Cardiac muscle cell (in vitro differentiated cells and primary cell): ENCODE measurements around the gene PPP2R1A. TPM values are rescaled to one million over a fixed set of nuclear protein-coding genes. Genes with fewer than 3 reads are reported as not detected.

Experiments
- DNase-seq, 2 donors: peaks; one replicate each; pipeline versions ENCODE4 v3.0.0 to v3.0.0-alpha.2; 2010 to 2017; ENCODE audit warnings: low read depth in 1 of 2, low spot score in 1 of 2
- H3K27ac ChIP-seq: fragments of 200-600 bp; sonication (generic); 2 replicates; pipeline ENCODE4 v1.5.1; 2016
- H3K27me3 ChIP-seq: fragments of 200-600 bp; sonication (generic); 2 replicates; pipeline ENCODE4 v1.6.0; 2016; ENCODE audit warnings: control low read depth
- H3K36me3 ChIP-seq: fragments of 200-600 bp; sonication (generic); 2 replicates; pipeline ENCODE4 v1.5.1; 2016; ENCODE audit warnings: control low read depth
- H3K4me1 ChIP-seq: fragments of 200-600 bp; sonication (generic); 2 replicates; pipeline ENCODE4 v1.8.1; 2017; ENCODE audit warnings: low read depth, mild to moderate bottlenecking, mixed run types
- H3K4me3 ChIP-seq: fragments of 200-600 bp; sonication (generic); 2 replicates; pipeline ENCODE4 v1.5.1; 2016; ENCODE audit warnings: mild to moderate bottlenecking
- H3K9me3 ChIP-seq: fragments of 200-600 bp; sonication (generic); 2 replicates; pipeline ENCODE4 v1.5.1; 2017; ENCODE audit warnings: low read depth, mild to moderate bottlenecking, control low read depth
- polyA plus RNA-seq: library from polyadenylated mRNA; unstranded; fragments of >200 nt; fragmentation: Nextera tagmentation; extraction: Ambion mirVana; gene quantifications from 2 replicates; pipeline ENCODE4 v1.2.1, GENCODE V29; 2016
- total RNA-seq: library from RNA; depleted of rRNA; stranded (reverse); fragments of >200 nt; gene quantifications from 2 replicates; pipeline ENCODE4 v1.2.3, GENCODE V29; 2016
- TF ChIP-seq, protein P1 (sequence below): IDR thresholded peaks from 2 replicates; pipeline ENCODE4 v1.5.1; 2012; ENCODE audit warnings: low read depth, mild to moderate bottlenecking, low read length

The PPP2R1A gene
- total and polyA plus RNA-seq, 2 experiments from 2014 or later = 724 to 821 TPM

DNA sequence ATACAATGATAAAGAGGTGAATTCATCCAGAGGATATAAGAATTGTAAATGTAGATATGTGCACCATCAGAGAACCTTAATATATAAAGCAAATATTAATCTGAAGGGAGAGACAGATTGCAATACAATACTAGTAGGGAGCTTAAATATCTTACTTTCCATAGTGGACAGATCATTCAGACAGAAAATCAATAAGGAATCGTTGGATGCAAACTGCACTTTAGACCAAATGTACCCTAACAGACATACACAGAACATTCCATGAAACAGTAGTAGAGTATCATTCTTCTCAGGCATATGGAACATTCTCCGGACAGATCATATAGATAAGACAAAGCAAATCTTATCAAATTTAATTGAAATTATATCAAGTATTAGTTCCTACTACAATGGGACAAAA, 44.6 kb downstream of the PPP2R1A start:
- Histone ChIP-seq H3K27ac (no peak overlapping the region), H3K9me3 (no peaks in the 10 kb centered on the region), H3K4me3 (no peak overlapping the region), H3K27me3 (no peaks in the 10 kb centered on the region), H3K36me3 (no peaks in the 10 kb centered on the region), H3K4me1 (no peaks in the 10 kb centered on the region)
- DNase-seq = no peak
- TF ChIP-seq, protein P1, sequence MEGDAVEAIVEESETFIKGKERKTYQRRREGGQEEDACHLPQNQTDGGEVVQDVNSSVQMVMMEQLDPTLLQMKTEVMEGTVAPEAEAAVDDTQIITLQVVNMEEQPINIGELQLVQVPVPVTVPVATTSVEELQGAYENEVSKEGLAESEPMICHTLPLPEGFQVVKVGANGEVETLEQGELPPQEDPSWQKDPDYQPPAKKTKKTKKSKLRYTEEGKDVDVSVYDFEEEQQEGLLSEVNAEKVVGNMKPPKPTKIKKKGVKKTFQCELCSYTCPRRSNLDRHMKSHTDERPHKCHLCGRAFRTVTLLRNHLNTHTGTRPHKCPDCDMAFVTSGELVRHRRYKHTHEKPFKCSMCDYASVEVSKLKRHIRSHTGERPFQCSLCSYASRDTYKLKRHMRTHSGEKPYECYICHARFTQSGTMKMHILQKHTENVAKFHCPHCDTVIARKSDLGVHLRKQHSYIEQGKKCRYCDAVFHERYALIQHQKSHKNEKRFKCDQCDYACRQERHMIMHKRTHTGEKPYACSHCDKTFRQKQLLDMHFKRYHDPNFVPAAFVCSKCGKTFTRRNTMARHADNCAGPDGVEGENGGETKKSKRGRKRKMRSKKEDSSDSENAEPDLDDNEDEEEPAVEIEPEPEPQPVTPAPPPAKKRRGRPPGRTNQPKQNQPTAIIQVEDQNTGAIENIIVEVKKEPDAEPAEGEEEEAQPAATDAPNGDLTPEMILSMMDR = no peak

DNA sequence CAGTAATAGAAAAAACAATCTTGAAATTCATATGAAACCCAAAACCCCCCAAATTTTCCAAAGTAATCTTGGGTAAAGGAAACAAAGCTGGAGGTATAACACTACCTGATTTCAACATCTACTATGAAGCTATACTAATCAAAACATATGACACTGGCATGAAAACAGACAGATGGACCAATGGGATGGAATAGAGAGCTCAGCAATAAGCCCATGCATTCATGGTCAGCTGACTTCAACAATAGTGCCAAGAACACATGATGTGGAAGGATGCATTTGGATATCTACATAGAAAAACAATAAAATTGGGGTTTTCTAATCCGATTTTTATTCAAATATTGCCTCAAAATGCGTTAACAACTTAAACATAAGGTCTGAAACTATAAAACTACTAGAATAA, 47.3 kb downstream of the PPP2R1A start:
- TF ChIP-seq, protein P1 = no peak
- H3K4me3 ChIP-seq = no peak overlapping the region
- no peaks in the 10 kb centered on the region for H3K36me3 ChIP-seq
- no peaks in the 10 kb centered on the region for H3K27me3 ChIP-seq
- DNase-seq = no peak
- no peaks in the 10 kb centered on the region for H3K9me3 ChIP-seq
- H3K27ac ChIP-seq = no peak overlapping the region
- no peaks in the 10 kb centered on the region for H3K4me1 ChIP-seq

DNA sequence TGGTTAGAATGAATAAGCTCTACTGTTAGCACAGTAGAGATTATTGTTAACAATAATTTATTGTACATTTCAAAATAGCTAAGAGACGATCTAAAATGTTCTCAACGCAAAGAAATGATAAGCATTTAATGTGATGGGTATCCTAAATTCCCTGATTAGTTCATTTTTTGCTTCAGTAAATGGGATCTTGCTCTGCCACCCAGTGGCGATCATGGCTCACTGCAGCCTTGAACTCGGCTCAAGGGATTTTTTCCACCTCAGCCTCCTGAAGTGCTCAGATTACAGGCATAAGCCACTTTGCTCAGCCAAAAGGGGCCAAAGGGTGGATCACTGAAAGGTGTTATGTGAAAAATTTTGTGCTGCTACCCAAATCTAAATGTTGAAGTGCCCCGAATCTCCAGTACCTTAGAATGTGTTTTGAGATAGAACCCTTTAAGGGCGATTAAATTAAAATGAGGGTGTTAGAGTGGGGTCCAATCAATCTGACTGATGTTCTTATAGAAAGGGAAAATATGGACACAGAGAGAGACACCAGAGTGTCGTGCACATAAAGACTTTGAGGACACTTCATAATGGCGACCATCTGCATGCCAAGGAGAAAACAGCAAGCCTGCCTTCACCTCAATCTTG, 48.0 kb downstream of the PPP2R1A start:
- H3K36me3 ChIP-seq = no peaks in the 10 kb centered on the region

DNA sequence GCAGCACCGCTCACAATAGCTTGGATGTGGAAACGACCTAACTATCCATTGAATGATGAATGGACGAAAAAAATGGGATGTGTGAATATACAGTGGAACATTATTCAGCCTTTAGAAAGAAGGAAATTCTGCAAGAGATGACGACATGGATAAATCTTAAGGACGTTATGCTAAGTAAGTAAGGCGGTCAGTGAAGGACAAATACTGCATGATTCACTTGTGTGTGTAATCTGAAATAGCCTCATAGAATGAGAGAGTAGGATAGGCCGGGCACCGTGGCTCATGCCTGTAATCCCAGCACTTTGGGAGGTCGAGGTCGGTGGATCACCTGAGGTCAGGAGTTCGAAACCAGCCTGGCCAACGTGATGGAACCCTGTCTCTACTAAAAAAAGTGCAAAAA, 54.2 kb downstream of the PPP2R1A start:
- TF ChIP-seq, protein P1 = no peak
- Histone ChIP-seq H3K9me3 (no peaks in the 10 kb centered on the region), H3K4me3 (no peak overlapping the region), H3K4me1 (no peaks in the 10 kb centered on the region), H3K36me3 (no peaks in the 10 kb centered on the region), H3K27ac (no peak overlapping the region), H3K27me3 (no peaks in the 10 kb centered on the region)
- no peak for DNase-seq

More for the DNA sequence above, 48.0 kb downstream of the PPP2R1A start:
- no peaks in the 10 kb centered on the region for H3K4me1 ChIP-seq
- peak; percentile 75 to 78 for DNase-seq
- no peak overlapping the region for H3K27ac ChIP-seq
- H3K4me3 ChIP-seq = no peak overlapping the region
- no peaks in the 10 kb centered on the region for H3K27me3 ChIP-seq
- TF ChIP-seq, protein P1 = peak; percentile 85
- H3K9me3 ChIP-seq = no peaks in the 10 kb centered on the region

DNA sequence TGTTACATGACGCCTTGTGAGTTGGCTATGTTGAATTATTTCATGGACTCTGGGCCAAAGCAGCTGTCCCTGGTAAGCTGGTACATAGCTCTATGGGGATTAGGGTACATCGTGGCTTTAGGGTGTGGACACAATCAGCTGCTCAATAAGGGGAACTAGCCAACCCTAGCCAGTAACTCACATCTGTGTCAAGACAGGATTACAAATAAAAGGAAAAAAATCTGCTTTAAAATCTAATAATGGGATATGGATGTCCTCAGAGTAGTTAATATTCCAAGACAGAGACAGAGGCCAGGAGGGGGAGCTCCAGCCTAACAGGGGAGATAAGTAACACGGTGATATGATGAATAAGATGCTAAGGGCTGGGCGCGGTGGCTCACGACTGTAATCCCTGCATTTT, 58.4 kb downstream of the PPP2R1A start:
- Histone ChIP-seq H3K36me3 (no peaks in the 10 kb centered on the region), H3K27ac (no peak overlapping the region), H3K9me3 (no peaks in the 10 kb centered on the region), H3K27me3 (no peaks in the 10 kb centered on the region), H3K4me1 (no peaks in the 10 kb centered on the region), H3K4me3 (no peak overlapping the region)
- TF ChIP-seq, protein P1 = peak; percentile 45
- DNase-seq = peak; percentile 62 to 68
